LoVo (cell line): Measurements from ENCODE around the gene HDHD5.

Experiments used
- DNase-seq: peaks from one replicate; pipeline ENCODE4 v3.0.0-alpha.2; 2016; ENCODE audit warnings: low spot score

Gene HDHD5

DNA sequence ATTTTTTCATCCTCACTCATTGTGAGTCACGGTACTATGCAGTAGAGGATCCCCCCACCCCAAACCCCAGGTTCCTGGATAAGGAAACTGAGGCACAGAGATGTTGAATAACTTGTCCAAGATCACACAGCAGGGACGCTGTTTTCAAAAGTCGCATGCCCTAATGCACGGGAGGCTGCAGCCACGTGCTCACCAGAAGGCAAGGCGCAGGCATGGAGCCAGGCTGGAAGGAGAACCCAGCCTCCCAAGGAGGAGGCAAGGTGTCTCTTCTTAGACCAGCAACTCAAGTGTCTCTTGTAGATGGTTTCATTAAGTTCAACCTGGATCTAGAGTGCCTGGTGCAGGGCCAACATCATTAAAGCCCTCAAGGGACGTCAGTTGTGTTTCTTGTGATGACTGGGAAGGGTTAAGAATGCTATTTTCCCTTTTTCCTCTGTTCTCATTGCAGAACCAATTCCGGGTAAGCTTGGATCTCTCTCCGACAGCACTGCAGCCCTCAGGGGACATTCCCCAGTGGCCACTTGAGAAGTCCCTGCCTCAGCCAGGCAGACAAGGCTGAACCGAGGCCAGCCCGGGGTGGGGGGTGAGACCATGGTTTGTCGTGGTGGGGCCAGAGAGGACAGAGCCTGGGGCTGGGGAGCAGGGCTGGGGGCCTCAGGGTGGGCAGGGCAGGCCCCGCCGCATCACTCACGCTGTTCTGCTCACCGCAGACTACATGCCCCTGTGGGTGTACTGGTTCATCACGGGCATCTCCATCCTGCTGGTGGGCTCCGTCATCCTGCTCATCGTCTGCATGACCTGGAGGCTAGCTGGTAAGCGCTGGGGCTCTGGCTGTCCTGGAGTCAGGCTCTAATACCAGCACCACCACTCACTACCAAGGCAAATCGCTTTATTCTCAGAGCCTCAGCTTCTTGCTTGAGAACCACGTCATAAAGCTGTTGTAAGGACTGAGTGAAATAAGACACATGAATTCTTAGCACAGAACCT lies 53.6 kb downstream of the HDHD5 start:
- no peak for DNase-seq

DNA sequence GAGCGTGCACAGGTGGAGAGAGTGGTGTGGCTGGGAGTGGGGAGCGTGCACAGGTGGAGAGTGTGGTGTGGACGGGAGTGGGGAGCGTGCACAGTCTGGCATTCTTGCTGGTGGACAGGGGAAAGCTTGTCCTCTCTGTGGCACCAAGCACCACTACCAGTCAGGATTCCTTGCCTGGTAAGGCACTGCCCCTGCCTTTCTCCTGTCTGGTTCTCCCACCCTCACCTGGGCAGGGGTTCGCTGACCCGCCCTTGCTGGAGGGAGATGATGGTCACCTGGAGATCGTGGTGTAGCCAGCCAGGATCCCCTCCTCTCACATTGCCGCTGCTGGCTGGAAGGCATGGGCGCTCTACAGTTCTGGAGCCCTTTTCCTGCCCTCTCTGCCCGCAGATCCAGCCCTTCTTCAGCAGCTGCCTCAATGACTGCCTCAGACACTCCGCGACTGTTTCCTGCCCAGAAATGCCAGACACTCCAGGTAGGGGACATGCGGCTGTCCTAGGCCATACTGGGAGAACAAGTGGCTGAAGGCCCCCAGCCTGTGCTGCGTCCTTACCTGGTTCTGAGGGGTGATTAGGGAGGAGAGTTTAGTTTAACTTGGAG lies 54.6 kb downstream of the HDHD5 start:
- DNase-seq, result no peak

DNA sequence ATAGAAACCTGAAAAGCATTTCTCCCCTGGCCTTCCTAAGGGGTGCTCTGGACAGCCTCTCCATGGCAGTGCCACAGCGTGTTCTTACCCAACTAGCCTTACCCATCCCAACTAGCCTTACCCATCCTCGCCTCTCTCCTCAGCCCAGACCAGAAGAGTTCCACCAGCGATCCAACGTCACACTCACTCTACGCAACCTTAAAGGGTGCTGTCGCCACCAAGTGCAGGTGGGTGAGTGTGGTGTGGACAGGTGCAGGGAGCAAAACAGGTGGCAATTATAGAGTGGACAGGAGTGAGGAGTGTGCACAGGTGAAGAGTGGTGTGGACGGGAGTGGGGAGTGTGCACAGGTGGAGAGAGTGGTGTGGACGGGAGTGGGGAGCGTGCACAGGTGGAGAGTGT lies 55.7 kb downstream of the HDHD5 start:
- DNase-seq, result no peak

DNA sequence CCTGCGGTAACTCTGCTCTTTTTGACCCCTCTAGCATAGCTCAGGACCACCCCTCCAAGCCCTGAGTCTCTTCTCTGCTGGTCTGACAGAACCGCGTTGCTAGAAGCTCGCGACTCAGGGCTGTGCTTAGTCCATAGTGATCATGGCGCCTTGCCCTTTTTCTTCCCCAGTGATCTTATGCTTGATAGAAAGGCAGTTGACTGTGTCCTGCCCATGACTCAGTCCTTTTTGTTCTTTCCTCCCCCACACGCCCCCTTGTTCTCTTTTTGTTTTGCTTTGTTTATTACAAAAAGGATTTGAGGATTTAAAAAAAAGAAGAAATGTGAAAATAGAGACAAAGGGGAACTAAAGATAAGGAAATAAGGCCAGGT lies 56.8 kb downstream of the HDHD5 start:
- DNase-seq, result no peak

DNA sequence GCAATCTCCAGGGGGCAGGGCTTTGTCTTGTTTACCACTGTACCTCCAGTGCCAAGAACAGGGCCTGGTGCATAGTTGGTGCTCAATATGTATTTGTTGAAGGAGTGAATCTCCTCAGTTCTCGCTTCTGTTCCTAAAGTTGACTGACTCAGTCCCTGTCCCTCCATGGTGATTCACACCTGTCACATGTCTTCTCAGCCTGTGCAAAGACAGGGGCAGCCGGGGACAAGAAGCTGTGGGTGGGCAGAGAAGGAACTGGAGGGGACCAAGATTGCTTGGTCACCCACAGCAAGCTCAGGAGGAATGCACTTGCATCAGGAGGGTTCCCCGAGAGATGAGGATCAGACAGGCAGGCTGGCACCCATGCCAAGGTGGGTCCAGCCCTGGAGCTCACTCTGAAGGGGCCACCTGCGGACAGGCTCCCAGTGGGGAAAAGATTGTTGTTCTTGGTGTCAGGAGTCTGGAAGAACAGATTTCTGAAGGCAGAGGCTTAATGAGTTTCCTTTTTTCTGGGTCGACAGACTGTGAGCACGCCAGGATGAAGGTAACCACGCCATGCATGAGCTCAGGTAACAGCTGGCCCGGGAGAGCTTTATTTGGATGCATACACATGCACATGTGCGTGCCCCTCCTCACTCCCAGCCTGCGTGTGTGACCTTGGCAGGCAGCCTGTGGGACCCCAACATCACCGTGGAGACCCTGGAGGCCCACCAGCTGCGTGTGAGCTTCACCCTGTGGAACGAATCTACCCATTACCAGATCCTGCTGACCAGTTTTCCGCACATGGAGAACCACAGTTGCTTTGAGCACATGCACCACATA lies 57.4 kb downstream of the HDHD5 start:
- no peak for DNase-seq

DNA sequence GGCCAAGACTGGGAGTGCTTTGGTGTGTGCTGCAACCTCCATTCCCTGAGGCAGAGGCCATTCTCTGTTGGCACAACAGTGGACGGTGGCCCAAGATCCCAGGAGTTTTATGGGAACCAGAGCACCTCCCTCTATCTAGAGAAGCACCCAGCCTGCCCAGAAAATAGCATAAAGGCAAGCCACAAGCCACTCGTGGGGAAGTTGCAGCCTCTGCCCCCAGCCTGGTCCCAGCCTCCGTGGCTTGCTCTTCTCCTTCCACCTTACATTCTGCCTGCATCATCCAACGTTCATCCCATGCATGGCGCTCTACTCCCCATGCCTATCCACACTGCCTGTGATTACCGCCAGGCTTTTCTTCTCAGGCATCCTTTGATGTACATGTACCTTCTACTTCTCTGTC lies 58.5 kb downstream of the HDHD5 start:
- no peak for DNase-seq

GRCh38 chr22:17098379-17098819 lies 60.7 kb downstream of the HDHD5 start:
- no peak for DNase-seq

DNA sequence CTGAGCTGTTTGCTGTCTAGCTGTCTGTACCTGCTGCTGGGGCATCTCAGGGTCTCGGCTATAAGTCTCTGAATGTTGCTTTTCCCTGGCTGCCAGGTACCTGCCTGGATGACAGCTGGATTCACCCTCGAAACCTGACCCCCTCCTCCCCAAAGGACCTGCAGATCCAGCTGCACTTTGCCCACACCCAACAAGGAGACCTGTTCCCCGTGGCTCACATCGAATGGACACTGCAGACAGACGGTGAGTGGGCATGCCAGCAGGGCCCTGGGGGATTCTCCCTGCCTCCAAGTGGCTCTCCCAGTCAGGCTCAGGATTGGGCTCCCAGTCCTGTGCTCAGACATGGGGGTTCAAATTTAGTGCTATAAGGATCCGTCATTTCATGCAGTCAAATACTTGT lies 61.4 kb downstream of the HDHD5 start:
- no peak for DNase-seq

GRCh38 chr22:17097062-17097461 lies 62.0 kb downstream of the HDHD5 start:
- no peak for DNase-seq

GRCh38 chr22:17096071-17096470 lies 63.0 kb downstream of the HDHD5 start:
- no peak for DNase-seq

DNA sequence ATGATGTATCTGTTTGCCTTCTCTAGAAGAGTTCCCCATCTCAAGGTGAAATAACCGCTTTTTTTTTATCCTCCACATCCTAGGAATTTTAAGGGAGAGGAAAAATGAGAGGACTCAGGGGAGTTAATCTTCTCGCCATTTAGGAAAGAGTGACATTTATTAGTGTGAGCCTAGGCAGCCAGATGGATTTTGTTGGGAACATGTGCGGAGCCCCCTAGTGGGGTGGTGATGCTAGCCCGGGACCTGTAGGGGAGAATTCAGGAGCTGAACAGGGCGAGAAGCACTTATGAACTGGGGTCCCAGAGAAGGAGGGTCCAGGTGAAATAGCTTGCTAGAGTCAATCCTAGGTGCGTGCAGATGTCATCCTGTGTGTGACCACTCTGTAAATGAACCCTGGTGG lies 63.5 kb downstream of the HDHD5 start:
- DNase-seq, result no peak

- DNase-seq, result no peak
Measured at GRCh38 chr22:17093081-17093480, 66.0 kb downstream of the HDHD5 start.

DNA sequence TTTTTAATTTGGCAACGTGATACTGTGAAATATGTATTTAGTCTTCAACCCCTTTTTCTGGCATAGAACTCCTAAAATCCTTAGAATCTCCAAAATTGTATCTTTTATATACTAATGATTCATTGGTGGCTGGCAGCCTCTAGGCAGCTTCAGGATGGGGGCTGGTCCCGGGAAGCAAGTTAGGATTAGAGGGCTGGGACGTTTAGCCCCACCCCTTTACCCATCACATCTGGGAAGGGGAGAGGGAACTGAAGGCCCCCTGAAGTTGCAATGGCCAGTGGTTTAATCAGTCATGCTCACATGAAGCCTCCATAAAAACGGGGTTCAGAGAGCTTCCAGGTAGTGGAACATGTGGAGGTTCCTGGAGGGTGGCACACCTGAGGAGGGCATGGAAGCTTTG lies 67.2 kb downstream of the HDHD5 start:
- DNase-seq, result no peak

DNA sequence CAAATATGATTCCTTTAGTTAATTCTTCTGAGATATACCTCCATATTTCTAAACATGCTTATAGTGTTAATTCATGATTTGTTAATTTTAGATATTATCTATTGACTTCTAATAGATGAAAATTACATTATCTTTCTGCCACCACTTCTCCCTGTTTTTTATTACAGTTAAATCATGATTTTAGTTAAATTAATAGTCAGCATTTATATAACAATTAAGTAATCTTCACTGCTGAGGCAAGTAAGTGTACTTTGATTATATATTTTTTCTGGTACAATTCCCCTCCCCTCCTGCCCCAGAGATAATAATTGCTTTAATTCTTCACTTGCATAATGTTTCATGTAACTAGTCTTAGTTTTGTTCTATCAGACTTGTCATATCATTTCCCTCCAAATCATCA lies 68.5 kb downstream of the HDHD5 start:
- no peak for DNase-seq
